C4-2B (cell line): ENCODE measurements around the gene MYO1G.

Experiments
- H3K27ac ChIP-seq: fragments of 450-650 bp; 2 replicates; pipeline ENCODE4 v1.5.1; 2017
- CTCF ChIP-seq: fragments of 450-650 bp; conservative IDR thresholded peaks from 2 replicates; pipeline ENCODE4 v1.5.1; 2017; ENCODE audit warnings: mild to moderate bottlenecking
- ZFX ChIP-seq: fragments of 450-650 bp; IDR thresholded peaks from 2 replicates; pipeline ENCODE4 v1.6.1; 2017

MYO1G gene

GRCh38 chr7:45003789-45004188 lies 25.0 kb upstream of the MYO1G start:
- TF ChIP-seq CTCF: no peak
- no peak for TF ChIP-seq ZFX
- H3K27ac ChIP-seq: no peak overlapping the region

DNA sequence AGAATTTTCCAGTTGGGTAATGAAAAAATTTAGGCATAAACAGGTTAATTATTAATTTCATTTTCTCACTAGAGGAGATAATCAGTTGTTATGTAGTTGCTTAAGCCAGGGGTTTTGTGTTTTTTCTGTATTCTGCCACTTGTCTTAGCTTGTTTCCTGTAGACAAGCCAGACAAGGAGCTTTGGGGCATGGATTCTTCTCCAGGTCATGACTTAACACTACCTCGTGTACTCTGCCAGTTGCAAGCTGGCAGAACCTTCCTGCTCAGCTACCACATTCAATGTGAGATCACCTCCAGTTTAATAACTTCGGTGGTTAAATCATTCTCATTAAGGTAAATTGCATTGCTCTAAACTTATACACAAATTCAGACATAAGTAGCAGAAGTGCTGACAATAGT lies 23.0 kb upstream of the MYO1G start:
- no peak overlapping the region for H3K27ac ChIP-seq
- no peak for TF ChIP-seq ZFX

DNA sequence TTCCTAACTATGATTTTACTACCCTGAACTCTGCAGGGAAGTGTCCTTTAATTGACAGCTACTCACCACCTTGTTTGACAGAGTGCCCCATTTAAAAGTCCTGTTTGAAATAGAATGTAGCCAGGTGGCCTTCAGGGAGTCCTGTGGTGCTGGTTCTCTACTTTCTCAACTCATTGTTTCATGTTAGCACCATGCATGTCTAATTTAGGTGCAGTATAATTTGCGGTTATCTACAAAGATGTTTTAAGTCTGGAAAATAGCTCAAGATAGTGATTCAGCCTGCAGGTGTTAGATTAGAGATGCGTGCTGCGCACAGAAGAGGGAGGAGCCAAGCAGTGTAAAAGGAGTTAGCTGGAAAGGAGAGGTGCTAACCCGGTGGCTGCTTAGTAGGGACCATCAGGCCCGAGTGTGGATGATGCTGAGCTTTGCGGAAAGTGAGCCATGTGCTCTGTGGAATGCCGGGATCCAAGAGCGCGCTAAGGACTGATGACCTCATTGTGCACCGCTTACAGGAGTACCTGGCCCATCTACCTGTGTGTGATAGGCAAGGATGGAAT lies 22.4 kb upstream of the MYO1G start:
- TF ChIP-seq CTCF: no peak
- TF ChIP-seq ZFX: no peak

DNA sequence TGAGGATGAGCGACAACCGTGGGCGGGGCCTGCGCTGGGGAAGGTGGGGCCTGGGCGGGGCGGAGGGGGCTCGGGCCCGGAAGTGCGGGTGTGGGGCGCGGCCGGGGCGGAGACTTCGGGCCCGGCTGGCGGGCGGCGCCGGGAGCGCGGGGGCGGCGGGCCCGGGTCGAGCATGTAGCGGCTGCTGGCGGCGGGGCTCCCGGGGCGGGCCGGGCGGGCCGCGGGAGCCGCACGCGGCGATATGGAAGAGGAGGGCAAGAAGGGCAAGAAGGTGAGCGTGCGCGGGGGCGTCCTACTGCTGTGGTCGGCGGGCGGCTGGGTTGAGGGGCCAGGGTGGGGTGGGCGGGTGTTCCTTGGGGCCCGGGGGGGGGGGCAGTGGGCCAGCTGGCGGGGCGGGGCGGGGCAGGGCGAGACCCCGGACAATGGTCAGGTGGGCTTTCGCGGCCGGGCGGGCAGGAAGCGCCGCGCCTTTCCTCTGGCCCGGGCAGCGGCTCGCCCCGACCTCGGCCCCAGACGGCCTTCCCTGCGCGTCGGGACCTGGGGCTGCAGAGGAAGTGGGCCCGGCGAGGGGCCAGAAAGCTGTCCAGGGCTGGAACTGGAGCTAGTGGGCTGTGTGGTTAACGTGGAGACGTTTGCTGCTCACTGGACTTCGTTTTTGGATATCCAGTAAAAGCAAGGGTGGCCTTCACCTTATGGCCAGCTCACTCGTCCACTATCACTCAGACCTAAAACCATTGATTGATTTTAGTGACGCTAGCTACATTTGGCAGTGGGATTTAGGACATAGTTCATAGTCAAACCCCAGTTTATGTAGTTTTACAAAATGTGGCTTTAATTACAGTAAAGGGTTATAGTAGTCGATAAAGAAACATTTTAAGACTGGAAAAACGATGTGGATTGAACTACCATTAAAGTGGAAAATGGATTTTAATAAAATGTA lies 21.5 kb upstream of the MYO1G start, which contains the start of gene CCM2:
TSS of gene CCM2 (plus strand) at position 109 of the 940 bp plus-strand sequence. CDS start at position 242, 133 bp downstream.
- peak within 1 kb of the TSS; percentile 87 for H3K27ac ChIP-seq
- TF ChIP-seq CTCF: no peak
- TF ChIP-seq ZFX: peak; percentile 71

More for the DNA sequence above, 22.4 kb upstream of the MYO1G start:
- H3K27ac ChIP-seq: peak overlapping the region; percentile 87

- peak overlapping the region; percentile 76 for H3K27ac ChIP-seq
- TF ChIP-seq CTCF (no peak), ZFX (no peak)
These were observed 20.7 kb upstream of the MYO1G start for GRCh38 chr7:44999245-45000092.

- peak overlapping the region; percentile 76 for H3K27ac ChIP-seq
- TF ChIP-seq ZFX (no peak), CTCF (no peak)
These were observed 19.5 kb upstream of the MYO1G start for GRCh38 chr7:44998153-44998871.
